NCI-H2227 (cell line): ENCODE data around the gene ZBTB32.
"Not testable (repeated sequence)": the region's sequence is repeated elsewhere in the genome, so short reads cannot be mapped to it uniquely, and the experiment has no call there.

Experiments
- DNase-seq: peaks from one replicate; lab custom pipeline; 2025; ENCODE audit not compliant: unreplicated experiment; lab: John Stamatoyannopoulos, UW

ZBTB32 gene

DNA sequence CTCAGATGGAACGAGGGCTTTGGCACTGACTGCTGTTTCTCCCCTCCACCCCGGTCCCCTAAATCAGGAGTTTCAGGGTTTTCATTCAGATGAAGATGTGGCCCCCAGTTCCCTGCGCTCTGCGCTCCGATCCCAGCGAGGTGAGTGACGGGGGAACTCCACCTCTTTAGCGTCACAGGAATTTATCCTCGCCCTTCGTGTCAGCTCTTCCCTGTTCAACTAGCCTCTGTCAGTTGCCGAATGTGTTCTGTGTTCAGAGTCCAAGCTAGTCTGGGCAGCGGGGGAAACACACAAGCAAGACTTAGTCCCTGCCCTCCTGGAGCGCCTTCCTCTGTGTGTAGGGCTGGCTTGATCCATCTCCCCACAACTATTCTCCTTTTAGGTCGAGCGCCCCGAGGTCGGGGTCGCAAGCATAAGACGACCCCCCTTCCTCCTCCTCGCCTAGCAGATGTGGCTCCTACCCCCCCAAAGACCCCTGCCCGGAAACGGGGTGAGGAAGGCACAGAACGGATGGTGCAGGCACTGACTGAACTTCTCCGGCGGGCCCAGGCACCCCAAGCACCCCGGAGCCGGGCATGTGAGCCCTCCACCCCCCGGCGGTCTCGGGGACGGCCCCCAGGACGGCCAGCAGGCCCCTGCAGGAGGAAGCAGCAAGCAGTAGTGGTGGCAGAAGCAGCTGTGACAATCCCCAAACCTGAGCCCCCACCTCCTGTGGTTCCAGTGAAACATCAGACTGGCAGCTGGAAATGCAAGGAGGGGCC lies 15.2 kb downstream of the ZBTB32 start:
- DNase-seq: no peak

DNA sequence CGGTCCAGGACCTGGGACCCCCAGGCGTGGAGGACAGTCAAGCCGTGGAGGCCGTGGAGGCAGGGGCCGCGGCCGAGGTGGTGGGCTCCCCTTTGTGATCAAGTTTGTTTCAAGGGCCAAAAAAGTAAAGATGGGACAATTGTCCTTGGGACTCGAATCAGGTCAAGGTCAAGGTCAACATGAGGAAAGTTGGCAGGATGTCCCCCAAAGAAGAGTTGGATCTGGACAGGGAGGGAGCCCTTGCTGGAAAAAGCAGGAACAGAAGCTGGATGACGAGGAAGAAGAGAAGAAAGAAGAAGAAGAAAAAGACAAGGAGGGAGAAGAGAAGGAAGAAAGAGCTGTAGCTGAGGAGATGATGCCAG lies 15.8 kb downstream of the ZBTB32 start:
- DNase-seq: no peak

DNA sequence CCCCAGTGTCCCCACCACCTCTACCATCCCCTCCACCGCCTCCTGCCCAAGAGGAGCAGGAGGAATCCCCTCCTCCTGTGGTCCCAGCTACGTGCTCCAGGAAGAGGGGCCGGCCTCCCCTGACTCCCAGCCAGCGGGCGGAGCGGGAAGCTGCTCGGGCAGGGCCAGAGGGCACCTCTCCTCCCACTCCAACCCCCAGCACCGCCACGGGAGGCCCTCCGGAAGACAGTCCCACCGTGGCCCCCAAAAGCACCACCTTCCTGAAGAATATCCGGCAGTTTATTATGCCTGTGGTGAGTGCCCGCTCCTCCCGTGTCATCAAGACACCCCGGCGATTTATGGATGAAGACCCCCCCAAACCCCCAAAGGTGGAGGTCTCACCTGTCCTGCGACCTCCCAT lies 16.3 kb downstream of the ZBTB32 start:
- DNase-seq: no peak

- no peak for DNase-seq
These were observed 17.0 kb downstream of the ZBTB32 start for GRCh38 chr19:35721374-35721773.

GRCh38 chr19:35722461-35722860 lies 18.1 kb downstream of the ZBTB32 start:
- DNase-seq: no peak

GRCh38 chr19:35722897-35723296 lies 18.5 kb downstream of the ZBTB32 start:
- DNase-seq: no peak

GRCh38 chr19:35723671-35724070 lies 19.3 kb downstream of the ZBTB32 start:
- DNase-seq: no peak

- not testable (repeated sequence) for DNase-seq
These were observed 19.8 kb downstream of the ZBTB32 start for GRCh38 chr19:35724132-35724531.

DNA sequence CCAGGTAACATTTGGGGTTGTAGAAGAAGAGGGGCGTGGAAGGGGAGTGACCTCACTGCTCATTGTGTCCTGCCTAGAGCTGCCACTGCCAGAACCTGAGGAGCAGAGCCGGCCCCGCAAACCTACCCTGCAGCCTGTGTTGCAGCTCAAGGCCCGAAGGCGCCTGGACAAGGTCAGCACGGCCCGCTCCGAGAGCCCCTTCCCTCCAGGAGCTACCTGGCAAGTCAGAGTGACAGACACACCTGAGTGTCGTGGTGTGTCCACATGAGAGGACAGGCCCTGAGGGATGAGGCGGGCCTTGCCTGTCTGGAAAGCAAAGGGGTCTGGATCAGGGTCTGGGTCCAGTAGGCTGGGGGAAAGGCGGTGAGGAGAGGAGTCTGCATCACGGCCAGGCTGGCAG lies 20.2 kb downstream of the ZBTB32 start:
- no peak for DNase-seq

DNA sequence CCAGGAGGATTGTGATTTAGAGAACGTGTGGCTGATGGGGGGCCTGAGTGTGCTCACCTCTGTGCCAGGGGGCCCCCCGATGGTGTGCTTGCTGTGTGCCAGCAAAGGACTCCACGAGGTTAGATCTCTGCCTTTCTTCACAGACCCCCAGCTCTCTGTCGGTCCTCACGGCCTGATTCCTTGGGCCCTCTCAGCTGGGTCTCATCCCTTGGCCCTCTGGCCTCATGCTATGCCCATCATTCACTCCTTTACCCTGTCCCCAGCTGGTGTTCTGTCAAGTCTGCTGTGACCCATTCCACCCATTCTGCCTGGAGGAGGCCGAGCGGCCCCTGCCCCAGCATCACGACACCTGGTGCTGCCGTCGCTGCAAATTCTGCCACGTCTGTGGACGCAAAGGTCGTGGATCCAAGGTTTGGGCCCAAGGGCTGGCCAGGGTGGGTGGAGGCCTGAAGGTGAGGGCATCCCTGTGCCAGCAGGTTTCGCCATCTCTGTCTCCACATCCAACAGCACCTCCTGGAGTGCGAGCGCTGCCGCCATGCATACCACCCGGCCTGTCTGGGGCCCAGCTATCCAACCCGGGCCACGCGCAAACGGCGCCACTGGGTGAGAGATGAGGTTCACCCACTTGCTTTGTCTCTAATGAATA lies 21.0 kb downstream of the ZBTB32 start:
- no peak for DNase-seq

GRCh38 chr19:35727053-35727955 lies 22.9 kb downstream of the ZBTB32 start:
- DNase-seq: no peak

DNA sequence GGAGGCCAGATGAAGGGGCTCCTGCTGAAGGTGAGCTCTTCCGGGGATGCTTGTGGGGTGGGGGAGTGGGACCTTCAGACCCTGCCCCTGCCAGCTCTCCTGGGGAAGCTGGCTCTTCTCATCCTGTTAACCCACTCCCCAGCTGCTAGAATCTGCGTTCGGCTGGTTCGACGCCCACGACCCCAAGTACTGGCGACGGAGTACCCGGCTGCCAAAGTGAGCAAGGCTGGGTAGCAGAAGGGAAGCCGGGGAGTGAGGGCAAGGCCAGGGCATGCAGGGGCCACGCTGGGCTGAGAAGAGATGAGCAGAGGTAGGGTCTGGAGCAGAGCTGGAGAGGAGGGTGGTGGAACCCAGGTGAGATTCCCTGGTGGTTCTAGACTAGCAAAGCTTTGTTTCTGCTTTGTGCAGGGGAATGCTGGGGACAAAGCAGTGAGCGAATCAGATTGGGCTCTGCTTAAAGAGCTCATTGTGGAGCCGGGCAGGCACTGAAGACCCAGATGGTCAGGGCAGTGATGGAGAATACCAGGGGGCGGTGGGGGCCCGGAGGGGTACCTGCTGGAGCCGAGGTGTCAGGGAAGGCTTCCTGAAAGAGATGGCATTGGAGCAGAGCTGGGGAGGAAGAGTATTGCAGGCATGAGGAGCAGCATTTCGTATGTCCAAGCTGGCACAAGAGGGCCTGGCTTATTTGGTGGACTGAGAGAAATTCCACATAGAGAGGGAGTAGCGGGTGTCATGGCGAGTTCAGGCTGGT lies 23.8 kb downstream of the ZBTB32 start:
- DNase-seq: no peak

DNA sequence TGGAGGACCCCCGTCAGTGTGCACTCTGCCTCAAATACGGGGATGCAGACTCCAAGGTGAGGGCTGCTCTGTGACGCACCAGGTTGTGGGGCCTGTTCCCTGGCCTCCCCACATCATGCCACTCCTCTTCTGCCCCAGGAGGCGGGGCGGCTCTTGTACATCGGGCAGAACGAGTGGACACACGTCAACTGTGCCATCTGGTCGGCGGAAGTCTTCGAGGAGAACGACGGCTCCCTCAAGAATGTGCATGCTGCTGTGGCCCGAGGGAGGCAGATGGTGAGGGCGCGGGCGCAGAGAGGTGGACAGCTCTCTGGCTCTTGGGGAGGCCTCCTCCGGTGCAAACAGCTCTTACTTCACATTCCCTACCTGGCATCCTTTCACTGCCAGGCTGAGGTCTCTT lies 24.7 kb downstream of the ZBTB32 start:
- DNase-seq: no peak

GRCh38 chr19:35729763-35730162 lies 25.4 kb downstream of the ZBTB32 start:
- no peak for DNase-seq

- no peak for DNase-seq
These were observed 26.0 kb downstream of the ZBTB32 start for GRCh38 chr19:35730326-35730725.

DNA sequence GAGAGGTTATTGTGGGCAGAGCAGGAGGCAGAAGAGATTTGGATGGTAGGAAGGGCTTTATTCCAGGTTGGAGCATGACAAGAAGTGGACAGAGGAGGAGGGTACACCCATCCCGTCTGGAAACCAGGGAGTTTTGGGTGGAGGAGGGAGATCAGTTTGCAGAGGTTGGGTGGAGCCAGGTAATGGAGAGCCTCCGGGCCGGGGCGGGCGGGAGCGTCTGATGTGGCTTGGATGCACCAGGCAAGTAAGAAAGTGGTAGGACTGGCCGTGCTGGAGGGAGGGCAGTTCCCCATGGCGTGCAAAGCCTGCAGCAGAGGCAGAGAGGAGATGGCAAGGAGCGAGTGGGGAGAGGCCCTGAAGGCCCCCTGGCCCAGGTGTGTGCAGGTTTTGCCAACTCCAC lies 27.0 kb downstream of the ZBTB32 start:
- no peak for DNase-seq

DNA sequence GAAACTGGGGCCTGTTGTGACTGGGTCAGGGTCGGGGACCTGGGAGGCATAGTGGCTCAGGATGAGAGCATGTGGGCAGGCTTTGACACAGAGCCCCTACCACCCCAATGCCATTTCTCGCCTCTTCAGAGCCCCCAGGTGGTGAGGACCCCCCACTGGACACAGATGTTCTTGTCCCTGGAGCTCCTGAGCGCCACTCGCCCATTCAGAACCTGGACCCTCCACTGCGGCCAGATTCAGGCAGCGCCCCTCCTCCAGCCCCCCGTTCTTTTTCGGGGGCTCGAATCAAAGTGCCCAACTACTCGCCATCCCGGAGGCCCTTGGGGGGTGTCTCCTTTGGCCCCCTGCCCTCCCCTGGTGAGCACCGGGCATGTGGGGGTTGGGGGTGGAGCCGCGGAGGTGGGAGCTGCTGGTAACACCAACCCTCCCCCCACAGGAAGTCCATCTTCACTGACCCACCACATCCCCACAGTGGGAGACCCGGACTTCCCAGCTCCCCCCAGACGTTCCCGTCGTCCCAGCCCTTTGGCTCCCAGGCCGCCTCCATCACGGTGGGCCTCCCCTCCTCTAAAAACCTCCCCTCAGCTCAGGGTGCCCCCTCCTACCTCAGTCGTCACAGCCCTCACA lies 27.5 kb downstream of the ZBTB32 start:
- no peak for DNase-seq

DNA sequence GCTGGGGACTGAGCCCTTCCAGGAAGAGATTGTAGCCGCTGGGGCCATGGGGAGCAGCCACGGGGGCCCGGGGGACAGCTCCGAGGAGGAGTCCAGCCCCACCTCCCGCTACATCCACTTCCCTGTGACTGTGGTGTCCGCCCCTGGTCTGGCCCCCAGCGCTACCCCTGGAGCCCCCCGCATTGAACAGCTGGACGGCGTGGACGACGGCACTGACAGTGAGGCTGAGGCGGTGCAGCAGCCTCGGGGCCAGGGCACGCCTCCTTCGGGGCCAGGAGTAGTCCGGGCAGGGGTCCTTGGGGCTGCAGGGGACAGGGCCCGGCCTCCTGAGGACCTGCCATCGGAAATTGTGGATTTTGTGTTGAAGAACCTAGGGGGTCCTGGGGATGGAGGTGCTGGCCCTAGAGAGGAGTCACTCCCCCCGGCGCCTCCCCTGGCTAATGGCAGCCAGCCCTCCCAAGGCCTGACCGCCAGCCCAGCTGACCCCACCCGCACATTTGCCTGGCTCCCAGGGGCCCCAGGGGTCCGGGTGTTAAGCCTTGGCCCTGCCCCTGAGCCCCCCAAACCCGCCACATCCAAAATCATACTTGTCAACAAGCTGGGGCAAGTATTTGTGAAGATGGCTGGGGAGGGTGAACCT lies 28.3 kb downstream of the ZBTB32 start:
- DNase-seq: no peak

- no peak for DNase-seq
These were observed 29.1 kb downstream of the ZBTB32 start for GRCh38 chr19:35733180-35734125.
